ENCODE data around the gene PLA2G4B. TPM values are rescaled to one million over a fixed set of nuclear protein-coding genes. Genes with fewer than 3 reads are reported as not detected.
A peak's percentile ranks its signal among the peaks of the same experiment; 100 is the strongest.
"Not testable (repeated sequence)": the region's sequence is repeated elsewhere in the genome, so short reads cannot be mapped to it uniquely, and the experiment has no call there.

Gene PLA2G4B
- polyA plus RNA-seq, 3 donors = 5.3 to 7.9 (median 5.5) TPM

DNA sequence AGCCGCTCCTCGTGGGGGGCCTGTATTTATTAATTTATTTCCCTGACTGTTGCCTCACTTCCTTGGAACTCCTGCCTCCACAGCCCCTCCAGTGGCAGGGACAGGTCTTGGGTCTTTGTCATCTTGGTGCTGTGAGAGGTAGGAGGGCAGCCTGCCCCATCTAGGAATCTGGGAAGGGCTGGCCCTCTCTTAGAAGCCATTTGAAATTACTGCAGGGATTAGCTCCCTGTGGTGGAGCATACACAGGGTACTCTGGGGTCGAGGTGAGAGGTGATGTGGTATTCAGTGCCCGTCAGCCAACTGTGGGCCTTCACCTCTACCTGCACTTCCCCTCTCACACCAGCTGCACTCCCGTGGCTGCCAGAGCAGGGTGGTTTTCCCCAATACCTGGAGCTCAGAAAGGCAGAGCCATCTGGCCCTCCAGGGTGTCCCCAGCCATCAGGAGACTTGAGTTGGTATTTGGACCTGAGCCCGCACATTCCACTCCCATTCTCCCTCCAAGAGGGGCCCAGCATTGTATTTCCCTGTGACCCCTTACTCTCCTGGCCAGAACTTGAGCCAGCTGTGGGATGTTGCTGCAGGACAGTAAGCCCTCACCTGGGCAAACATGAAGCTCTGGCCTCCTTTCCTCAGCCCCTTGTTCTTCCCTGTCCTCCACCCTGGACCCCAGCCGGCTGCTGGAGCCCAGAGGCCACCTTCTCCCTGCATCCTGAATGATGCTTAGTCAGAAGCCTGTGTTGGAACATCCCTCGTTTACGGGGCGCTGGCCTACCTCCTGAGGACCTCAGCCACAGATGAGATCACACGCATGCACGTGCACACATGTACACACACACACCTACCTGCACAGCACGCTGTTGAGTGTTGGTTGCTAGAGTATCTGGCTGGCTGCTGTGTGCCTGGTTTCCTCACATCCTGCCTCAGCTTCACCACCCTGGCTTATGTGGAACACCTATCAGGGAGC, 12.8 kb upstream of the PLA2G4B start:
- no peak for DNase-seq (ENCODE audit: low read depth in 3 of 3, low spot score in 2 of 3)

DNA sequence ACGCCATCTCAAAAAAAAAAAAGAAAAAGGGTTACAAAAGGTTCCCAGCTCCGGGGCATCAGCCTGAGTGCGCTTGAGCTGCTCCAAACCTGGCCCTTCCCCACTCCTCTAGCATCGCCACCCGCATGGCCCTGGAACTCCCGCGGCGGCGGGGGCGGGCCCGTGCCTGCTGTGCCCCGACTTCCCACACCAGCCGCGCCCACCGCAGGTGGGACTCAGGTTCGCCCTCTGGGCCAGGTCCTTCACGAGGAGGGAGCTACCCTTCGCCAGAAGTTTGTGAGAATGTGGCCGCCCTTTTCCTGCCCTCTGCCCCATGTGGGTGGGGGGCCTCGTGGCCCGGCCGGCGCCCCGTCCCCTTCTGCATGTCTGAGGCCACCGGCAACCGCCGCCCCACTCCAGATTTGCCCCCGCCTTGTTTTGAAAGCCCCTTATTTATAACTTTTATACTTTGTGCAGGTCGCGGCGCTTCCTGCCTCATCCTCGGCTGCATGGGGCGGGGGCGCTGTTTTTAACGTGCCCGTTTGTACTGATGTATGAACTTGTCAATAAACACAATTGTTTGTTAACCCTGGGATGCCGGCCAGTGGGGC, 11.3 kb upstream of the PLA2G4B start:
- no peak for DNase-seq (ENCODE audit: low read depth in 3 of 3, low spot score in 2 of 3)

- DNase-seq (ENCODE audit: low read depth in 3 of 3, low spot score in 2 of 3) = peak; percentile 70 to 77 (median 73)
Observed at GRCh38 chr15:41827880-41828806, 10.5 kb upstream of the PLA2G4B start, which contains the start of gene JMJD7. Gene JMJD7 (plus strand): TSS chr15:41828092. CDS start chr15:41828125, 33 bp downstream.

DNA sequence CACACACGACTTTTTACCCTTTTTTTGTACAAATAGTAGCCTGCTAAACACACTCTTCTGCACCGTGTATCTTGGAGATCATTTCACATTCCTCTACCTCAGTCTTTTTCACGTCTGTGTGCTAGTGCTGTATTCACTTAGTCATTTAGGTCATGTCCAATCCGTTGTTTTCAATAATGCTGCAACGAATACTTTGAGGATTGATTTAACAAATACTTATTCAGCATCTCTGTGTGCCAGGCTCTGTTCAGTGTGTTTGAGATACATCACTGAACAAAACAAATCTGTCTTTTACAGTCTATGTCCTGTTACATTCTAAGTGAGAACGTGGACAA, 9.9 kb upstream of the PLA2G4B start:
- DNase-seq (ENCODE audit: low read depth in 3 of 3, low spot score in 2 of 3) = no peak

GRCh38 chr15:41829959-41830646, 8.5 kb upstream of the PLA2G4B start:
- no peak for DNase-seq (ENCODE audit: low read depth in 3 of 3, low spot score in 2 of 3)

- DNase-seq (ENCODE audit: low read depth in 3 of 3, low spot score in 2 of 3) = not testable (repeated sequence)
Observed at GRCh38 chr15:41831291-41831690, 7.4 kb upstream of the PLA2G4B start.

DNA sequence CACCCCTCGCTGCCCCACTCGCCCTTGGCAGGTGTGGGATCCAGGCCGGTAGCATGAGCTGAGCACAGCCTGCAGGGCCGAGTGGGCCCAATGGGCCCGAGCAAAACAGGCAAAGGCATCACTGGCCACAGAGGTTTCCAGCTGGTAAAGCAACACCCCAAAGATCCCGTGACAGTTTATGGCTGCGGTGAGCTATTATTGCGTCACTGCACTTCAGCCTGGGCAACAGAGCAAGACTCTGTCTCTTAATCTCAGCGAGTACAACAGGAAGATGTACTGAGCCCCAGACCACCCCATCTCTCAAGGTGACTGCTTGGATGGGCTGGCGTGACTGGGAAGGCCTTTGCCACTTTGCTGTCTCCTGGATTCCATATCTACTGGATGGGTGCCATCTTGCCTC, 6.4 kb upstream of the PLA2G4B start:
- no peak for DNase-seq (ENCODE audit: low read depth in 3 of 3, low spot score in 2 of 3)

DNA sequence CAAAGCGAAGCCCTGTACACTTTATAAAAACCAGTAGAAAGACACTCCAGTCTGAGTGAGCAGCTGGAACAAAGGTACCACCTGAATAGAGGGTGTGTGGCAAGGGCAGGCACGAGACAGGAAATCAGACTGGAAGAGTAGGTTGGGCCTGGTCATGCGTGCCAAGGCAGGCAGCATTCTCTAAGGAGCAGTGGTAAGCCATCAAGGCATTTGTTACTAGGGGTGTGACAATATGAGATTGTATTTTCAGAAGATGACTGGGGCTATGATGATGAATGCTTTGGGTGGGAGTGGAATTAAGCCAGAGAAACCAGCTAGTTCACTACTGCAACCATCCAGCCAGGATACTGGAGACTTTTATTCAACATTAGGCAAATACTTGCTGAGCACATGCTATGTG, 5.8 kb upstream of the PLA2G4B start:
- DNase-seq (ENCODE audit: low read depth in 3 of 3, low spot score in 2 of 3) = no peak

DNA sequence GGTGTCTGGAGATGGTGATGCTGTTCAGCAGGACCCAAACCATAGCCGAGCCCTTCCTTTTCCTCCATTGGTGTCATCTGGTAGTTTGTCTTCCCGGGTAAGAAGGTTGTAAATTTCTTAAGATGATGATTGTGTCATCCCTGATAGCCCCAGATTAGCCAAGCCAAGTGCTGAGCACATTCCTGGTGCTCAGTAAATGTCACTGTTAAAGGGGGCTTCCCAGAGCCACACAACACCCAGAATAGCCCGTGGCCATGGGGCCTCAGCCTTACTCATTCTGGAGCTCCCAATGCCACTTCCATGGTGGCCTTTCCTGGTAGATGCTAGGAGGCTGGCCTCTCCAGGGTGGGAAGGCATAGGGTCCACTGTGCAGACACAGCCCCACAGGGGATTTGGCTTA, 4.6 kb upstream of the PLA2G4B start:
- DNase-seq (ENCODE audit: low read depth in 3 of 3, low spot score in 2 of 3) = no peak

GRCh38 chr15:41836073-41836472, 2.6 kb upstream of the PLA2G4B start:
- DNase-seq (ENCODE audit: low read depth in 3 of 3, low spot score in 2 of 3) = no peak

- DNase-seq (ENCODE audit: low read depth in 3 of 3, low spot score in 2 of 3) = no peak
Observed at GRCh38 chr15:41836713-41837454, 1.8 kb upstream of the PLA2G4B start.

DNA sequence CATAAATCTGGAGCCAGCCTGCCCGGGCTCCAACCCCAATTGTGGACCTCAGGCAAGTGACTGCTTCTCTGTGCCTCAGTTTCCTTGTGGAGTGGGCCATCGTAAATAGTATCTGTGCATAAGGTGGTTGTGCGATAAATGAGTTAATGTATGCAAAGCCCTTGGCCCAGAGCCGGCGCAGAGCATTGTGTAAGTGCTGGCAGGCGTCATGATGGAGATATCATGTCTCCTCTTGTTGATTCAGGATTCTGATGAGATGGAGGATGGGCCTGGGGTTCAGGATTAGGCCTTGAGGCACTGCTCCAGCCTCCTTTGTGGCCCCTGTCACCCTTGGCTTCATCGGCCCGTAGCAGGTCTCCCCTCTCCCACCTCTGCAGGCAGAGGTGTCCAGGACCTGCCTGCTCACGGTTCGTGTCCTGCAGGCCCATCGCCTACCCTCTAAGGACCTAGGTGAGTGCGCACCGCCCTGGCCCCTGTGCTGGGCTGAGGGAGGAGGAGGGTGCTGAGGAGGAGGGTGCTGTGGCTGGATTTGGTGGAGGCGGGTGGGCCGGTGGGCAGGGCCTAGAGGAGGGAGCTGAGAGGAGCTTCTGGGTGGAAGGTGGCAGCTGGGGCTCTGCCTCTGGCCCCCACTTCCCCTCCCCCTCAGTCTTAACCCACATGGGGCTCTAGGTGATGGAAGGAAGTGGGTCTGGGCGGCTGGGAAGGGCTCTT, 1.3 kb downstream of the PLA2G4B start:
- no peak for DNase-seq (ENCODE audit: low read depth in 3 of 3, low spot score in 2 of 3)

GRCh38 chr15:41840673-41841072, 2.0 kb downstream of the PLA2G4B start:
- no peak for DNase-seq (ENCODE audit: low read depth in 3 of 3, low spot score in 2 of 3)

DNA sequence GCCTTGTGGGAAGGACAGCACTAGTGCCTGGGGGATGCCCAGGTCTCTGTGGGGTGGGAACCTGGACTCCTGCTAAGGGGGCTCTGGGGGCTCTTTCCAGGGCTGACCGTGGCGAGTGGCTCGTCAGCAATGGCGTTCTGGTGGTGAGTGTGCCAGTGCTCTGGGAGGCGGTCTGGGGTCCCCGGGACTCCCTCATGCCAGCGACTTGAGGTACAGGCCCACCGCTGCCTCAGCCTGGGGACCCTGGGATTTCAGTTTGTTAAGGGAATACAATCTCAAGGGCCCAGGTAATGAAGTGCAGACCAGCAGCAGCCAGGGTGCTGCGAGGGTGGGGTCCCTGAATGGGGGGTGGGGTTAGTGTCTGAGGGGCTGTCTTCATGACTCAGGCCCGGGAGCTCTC, 2.5 kb downstream of the PLA2G4B start:
- DNase-seq (ENCODE audit: low read depth in 3 of 3, low spot score in 2 of 3) = no peak

DNA sequence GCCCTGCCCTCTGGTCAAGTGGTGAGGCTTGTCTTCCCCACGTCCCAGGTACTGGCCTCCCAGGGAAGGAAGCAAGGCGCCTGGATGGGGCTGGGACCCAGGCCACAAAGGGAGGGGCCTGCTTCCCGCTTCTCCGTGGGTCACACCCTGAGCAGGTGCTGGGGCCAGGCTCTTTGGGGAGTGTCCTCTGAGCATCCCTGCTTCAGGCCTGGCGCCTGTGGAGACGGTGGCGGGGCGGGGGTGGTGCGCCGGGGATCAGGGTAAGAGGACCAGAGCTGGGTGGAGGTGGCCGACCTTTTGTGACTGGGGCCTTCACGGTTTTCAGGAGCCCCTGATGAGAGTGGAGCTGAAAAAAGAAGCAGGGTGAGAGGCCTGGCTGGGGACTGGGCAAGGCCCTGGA, 3.6 kb downstream of the PLA2G4B start:
- DNase-seq (ENCODE audit: low read depth in 3 of 3, low spot score in 2 of 3) = no peak

DNA sequence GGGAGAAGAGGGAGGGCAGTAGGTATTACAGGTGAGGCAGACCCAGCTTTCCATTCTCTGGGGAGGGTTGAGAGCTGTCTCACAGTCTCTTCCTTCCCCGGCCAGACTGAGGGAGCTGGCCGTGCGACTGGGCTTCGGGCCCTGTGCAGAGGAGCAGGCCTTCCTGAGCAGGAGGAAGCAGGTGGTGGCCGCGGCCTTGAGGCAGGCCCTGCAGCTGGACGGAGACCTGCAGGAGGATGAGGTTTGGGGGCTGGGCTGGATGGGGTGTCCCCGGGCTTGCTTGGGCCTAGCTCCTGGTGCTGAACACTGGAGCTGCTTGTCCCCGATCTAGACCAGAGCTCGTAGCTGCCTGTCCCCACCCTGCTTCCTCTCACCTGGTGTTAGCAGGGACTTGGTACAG, 4.9 kb downstream of the PLA2G4B start:
- no peak for DNase-seq (ENCODE audit: low read depth in 3 of 3, low spot score in 2 of 3)

- no peak for DNase-seq (ENCODE audit: low read depth in 3 of 3, low spot score in 2 of 3)
Observed at GRCh38 chr15:41844814-41845213, 6.2 kb downstream of the PLA2G4B start.

- DNase-seq (ENCODE audit: low read depth in 3 of 3, low spot score in 2 of 3) = no peak
Observed at GRCh38 chr15:41847206-41847605, 8.6 kb downstream of the PLA2G4B start.

GRCh38 chr15:41847981-41848380, 9.3 kb downstream of the PLA2G4B start:
- DNase-seq (ENCODE audit: low read depth in 3 of 3, low spot score in 2 of 3) = no peak

All from right renal cortex interstitium (tissue), 3 donors.